Body of pancreas (tissue), 4 donors: Measurements from ENCODE around the gene TFAP2A. TPM values are rescaled to one million over a fixed set of nuclear protein-coding genes. Genes with fewer than 3 reads are reported as not detected.

Experiments used
- ATAC-seq: fragments of 150-250 bp; one replicate; pipeline ENCODE4 v1.9.1; 2016
- DNase-seq, 4 donors: peaks; one replicate each; pipeline ENCODE4 v3.0.0-alpha.2; 2019
- H3K27ac ChIP-seq, 4 donors: fragments of 200-600 bp; sonication (generic); 1 replicate in 3 of 4; 2 replicates in 1 of 4; pipeline versions ENCODE4 v1.5.1 to v1.6.1; 2016 to 2019; ENCODE audit warnings: mild to moderate bottlenecking in 1 of 4, mixed read lengths in 1 of 4, moderate library complexity in 1 of 4
- H3K27me3 ChIP-seq, 2 donors: fragments of 200-600 bp; sonication (generic); one replicate each; pipeline ENCODE4 v1.6.0; 2016; ENCODE audit warnings: mild to moderate bottlenecking in 1 of 2
- H3K36me3 ChIP-seq, 2 donors: fragments of 200-600 bp; sonication (generic); replicated peaks in 1 of 2; 2 replicates each; pipeline ENCODE4 v1.5.1; 2016; ENCODE audit warnings: low read depth in 2 of 2; ENCODE audit not compliant: insufficient read depth in 1 of 2
- H3K4me1 ChIP-seq: fragments of 200-600 bp; sonication (generic); one replicate; pipeline ENCODE4 v1.6.0; 2016
- H3K4me3 ChIP-seq, 2 donors: fragments of 200-600 bp; sonication (generic); 1 replicate in 1 of 2; 2 replicates in 1 of 2; pipeline ENCODE4 v1.5.1; 2016 to 2019
- H3K9me3 ChIP-seq, 3 donors: fragments of 200-600 bp; sonication (generic); 1 replicate in 2 of 3; 2 replicates in 1 of 3; pipeline ENCODE4 v1.5.1; 2016
- CTCF ChIP-seq, 7 experiments: fragments of 450-650 bp in 4 of 7; fragments of 200-600 bp in 3 of 7; sonication (generic) in 3 of 7; IDR thresholded peaks; one replicate each; pipeline ENCODE4 v1.5.1; 2016 to 2019; ENCODE audit warnings: antibody characterized with exemption in 7 of 7
- POLR2A ChIP-seq, 3 donors: fragments of 450-650 bp; IDR thresholded peaks; one replicate each; pipeline ENCODE4 v1.6.1; 2016; ENCODE audit warnings: antibody characterized with exemption in 3 of 3, mild to moderate bottlenecking in 2 of 3
- WGBS, 2 donors: methylation state at CpG; one replicate each; pipeline ENCODE4 v1.1.5; 2017; 5-methylcytosine and 5-hydroxymethylcytosine counted together
- intact Hi-C: fragments of 100-400 bp; cut with DNase I; formaldehyde crosslinking; loops from one replicate; pipeline ENCODE4 v1.15.1; 2023
- total RNA-seq, 2 donors: library from RNA; depleted of rRNA; stranded (reverse); fragments of >200 nt; gene quantifications; one replicate each; pipeline ENCODE4 v1.1.0, GENCODE V29; 2016

TFAP2A gene
- total RNA-seq, 2 donors from 2014 or later, result not detected

- WGBS, 2 donors, result 44 to 45% methylated on average over 3 of the region's 3 CpGs
- intact Hi-C loops, result no loop called here
These were observed 41.1 kb downstream of the TFAP2A start for GRCh38 chr6:10373642-10374359.

GRCh38 chr6:10369896-10370295 is 45.0 kb downstream of the TFAP2A start:
- no peaks in the 10 kb centered on the region for H3K4me1 ChIP-seq
- ATAC-seq (no peak), DNase-seq (no peak)
- no peak overlapping the region for H3K4me3 ChIP-seq
- no peaks in the 10 kb centered on the region for H3K27me3 ChIP-seq
- intact Hi-C loops, result no loop called here
- no peaks in the 10 kb centered on the region for H3K36me3 ChIP-seq
- no peaks in the 10 kb centered on the region for H3K9me3 ChIP-seq
- H3K27ac ChIP-seq, result no peak overlapping the region
- WGBS, 2 donors, result 88 to 91% methylated on average over 5 of the region's 5 CpGs
- no peak for TF ChIP-seq CTCF (IDR thresholded peaks at IDR 0.05)
- TF ChIP-seq POLR2A (IDR thresholded peaks at IDR 0.05), result no peak

More at GRCh38 chr6:10373642-10374359, 41.1 kb downstream of the TFAP2A start:
- TF ChIP-seq CTCF (IDR thresholded peaks at IDR 0.05) (no peak), POLR2A (IDR thresholded peaks at IDR 0.05) (no peak)
- no peaks in the 10 kb centered on the region for H3K36me3 ChIP-seq
- no peak overlapping the region for H3K27ac ChIP-seq
- DNase-seq (no peak), ATAC-seq (no peak)
- H3K4me1 ChIP-seq, result no peaks in the 10 kb centered on the region
- no peaks in the 10 kb centered on the region for H3K27me3 ChIP-seq
- no peaks in the 10 kb centered on the region for H3K9me3 ChIP-seq
- no peak overlapping the region for H3K4me3 ChIP-seq

GRCh38 chr6:10368861-10369260 is 46.0 kb downstream of the TFAP2A start:
- no peak for TF ChIP-seq POLR2A (IDR thresholded peaks at IDR 0.05)
- no peak for TF ChIP-seq CTCF (IDR thresholded peaks at IDR 0.05)
- no peak for ATAC-seq
- no peak for DNase-seq
- Histone ChIP-seq H3K4me1 (no peaks in the 10 kb centered on the region), H3K36me3 (no peaks in the 10 kb centered on the region), H3K9me3 (no peaks in the 10 kb centered on the region), H3K4me3 (no peak overlapping the region), H3K27ac (no peak overlapping the region), H3K27me3 (no peaks in the 10 kb centered on the region)
- WGBS, 2 donors, result 60 to 62% methylated on average over 3 of the region's 3 CpGs
- intact Hi-C loops, result no loop called here

- WGBS, 2 donors, result 55 to 63% methylated on average over 6 of the region's 6 CpGs
- TF ChIP-seq CTCF (IDR thresholded peaks at IDR 0.05), result no peak
- TF ChIP-seq POLR2A (IDR thresholded peaks at IDR 0.05), result no peak
These were observed 51.0 kb downstream of the TFAP2A start for GRCh38 chr6:10363911-10364310.

GRCh38 chr6:10362300-10362699 is 52.6 kb downstream of the TFAP2A start:
- no peaks in the 10 kb centered on the region for H3K9me3 ChIP-seq

More at GRCh38 chr6:10363911-10364310, 51.0 kb downstream of the TFAP2A start:
- no peaks in the 10 kb centered on the region for H3K36me3 ChIP-seq
- no peak overlapping the region for H3K27ac ChIP-seq
- no peaks in the 10 kb centered on the region for H3K27me3 ChIP-seq
- intact Hi-C loops, result no loop called here
- no peak for ATAC-seq
- no peak for DNase-seq
- no peaks in the 10 kb centered on the region for H3K9me3 ChIP-seq
- H3K4me3 ChIP-seq, result no peak overlapping the region
- H3K4me1 ChIP-seq, result no peaks in the 10 kb centered on the region

More at GRCh38 chr6:10362300-10362699, 52.6 kb downstream of the TFAP2A start:
- Histone ChIP-seq H3K27ac (no peak overlapping the region), H3K4me3 (no peak overlapping the region), H3K36me3 (no peaks in the 10 kb centered on the region), H3K4me1 (no peaks in the 10 kb centered on the region), H3K27me3 (no peaks in the 10 kb centered on the region)
- no peak for ATAC-seq
- no peak for TF ChIP-seq CTCF (IDR thresholded peaks at IDR 0.05)
- no peak for TF ChIP-seq POLR2A (IDR thresholded peaks at IDR 0.05)
- 31 to 41% methylated on average over 2 of the region's 2 CpGs for WGBS, 2 donors
- DNase-seq, result no peak
- intact Hi-C loops, result no loop called here
